GM12872 (cell line): ENCODE data around the gene SIGLEC1.

ENCODE experiments used
- CTCF ChIP-seq: IDR thresholded peaks from 3 replicates; pipeline ENCODE4 v1.5.1; 2011; ENCODE audit warnings: low read depth, mild to moderate bottlenecking, low read length, moderate library complexity; ENCODE audit not compliant: insufficient read depth

SIGLEC1 gene

DNA sequence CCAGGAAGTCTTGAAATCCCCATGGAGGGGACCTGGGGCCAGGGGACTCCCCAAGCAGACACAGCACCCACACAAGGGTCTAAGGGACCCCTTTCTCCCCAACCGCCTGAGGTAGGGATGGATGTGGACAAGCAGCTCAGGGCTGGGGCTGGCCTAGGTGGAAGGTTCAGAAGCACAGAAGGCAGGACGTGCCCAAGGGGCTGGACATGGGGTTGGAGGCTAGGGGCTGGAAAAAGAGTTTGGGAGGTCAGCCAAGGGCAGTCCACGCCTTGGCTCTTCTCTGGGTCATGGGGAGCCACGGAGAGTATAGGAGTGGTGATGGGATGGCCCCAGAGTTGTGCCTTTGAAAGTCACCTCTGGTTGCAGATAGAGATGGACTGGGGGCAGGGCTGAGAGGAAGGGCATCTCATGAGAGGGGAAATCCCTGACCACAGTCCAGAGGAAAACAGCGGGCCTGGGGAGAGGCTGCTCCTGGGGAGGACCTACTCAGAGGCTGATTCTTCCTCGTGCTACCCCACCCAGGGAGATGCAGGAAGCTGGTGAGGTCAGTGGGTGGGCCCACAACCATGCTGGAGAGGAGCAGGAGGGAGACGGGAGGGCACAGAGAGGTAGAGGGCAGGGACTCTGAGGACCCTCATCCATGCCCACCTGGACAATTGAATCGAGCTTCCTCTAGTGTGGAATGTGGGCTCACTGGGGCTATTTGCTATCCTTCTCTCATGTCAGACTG is 17.6 kb upstream of the SIGLEC1 start:
- TF ChIP-seq CTCF, result no peak

GRCh38 chr20:3729378-3729777 is 17.0 kb upstream of the SIGLEC1 start:
- no peak for TF ChIP-seq CTCF

DNA sequence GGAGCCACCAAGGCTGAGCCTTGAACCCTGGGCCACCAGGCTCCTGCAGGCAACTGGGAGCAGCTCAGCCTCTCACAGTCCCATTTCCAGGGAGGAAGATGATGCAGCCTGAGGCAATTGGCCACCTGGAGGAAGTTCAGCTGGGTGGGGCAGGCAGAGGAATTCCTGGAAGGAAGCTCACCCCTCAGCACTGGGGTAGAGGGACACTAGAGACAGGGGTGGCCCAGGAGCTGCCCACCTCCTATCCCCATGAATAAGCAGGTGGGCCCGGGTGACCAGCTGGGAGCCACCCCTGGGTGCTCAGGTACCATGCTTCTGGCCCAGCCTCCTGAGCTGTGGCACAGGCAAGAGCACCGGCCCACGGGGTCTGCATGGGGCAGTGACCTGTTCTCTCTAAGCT is 16.5 kb upstream of the SIGLEC1 start:
- TF ChIP-seq CTCF, result no peak

DNA sequence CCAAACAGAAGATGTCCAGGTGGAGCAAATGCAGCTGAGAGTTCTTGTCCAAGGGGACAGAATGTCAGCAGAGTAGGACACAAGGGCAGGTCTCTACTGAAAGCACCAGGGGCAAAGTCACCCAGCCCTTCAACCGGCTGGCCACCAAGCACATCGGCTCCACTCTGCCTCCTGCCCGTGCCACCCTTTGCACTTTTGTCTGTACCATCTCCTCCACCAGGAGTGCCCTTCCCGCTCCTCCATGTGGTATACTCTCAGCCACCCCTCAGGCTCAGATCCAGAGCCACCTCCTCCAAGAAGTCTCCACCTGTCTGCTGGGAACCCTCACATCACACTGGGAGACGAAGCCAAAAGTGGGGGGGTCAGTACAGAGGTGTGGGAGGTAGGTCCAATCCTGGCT is 16.0 kb upstream of the SIGLEC1 start:
- TF ChIP-seq CTCF, result no peak

GRCh38 chr20:3727401-3728021 is 15.1 kb upstream of the SIGLEC1 start:
- TF ChIP-seq CTCF, result no peak

GRCh38 chr20:3724356-3724755 is 12.0 kb upstream of the SIGLEC1 start:
- TF ChIP-seq CTCF, result no peak

GRCh38 chr20:3723284-3723683 is 10.9 kb upstream of the SIGLEC1 start:
- no peak for TF ChIP-seq CTCF
